ENCODE data around the gene JPH3.

JPH3 gene

GRCh38 chr16:87684106-87684677 lies 81.9 kb downstream of the JPH3 start:
- H3K27ac ChIP-seq (ENCODE audit: low read depth, low read length) = no peak overlapping the region

GRCh38 chr16:87684711-87685404 lies 82.5 kb downstream of the JPH3 start:
- Histone ChIP-seq H3K27me3 (ENCODE audit: control insufficient read depth, insufficient read depth, low read length) (no peaks in the 10 kb centered on the region), H3K9ac (ENCODE audit: low read depth, low read length) (no peak overlapping the region), H3K4me1 (ENCODE audit: control insufficient read depth, insufficient read depth, low read length) (no peaks in the 10 kb centered on the region), H3K27ac (ENCODE audit: low read depth, low read length) (no peak overlapping the region), H3K36me3 (ENCODE audit: control insufficient read depth, insufficient read depth, low read length) (peaks cover 5% of the 10 kb centered on the region; the same call in 1 of the 2 replicates), H3K4me3 (ENCODE audit: low read depth, low read length) (no peak overlapping the region), H3K9me3 (ENCODE audit: control insufficient read depth, insufficient read depth, low read length) (no peaks in the 10 kb centered on the region)

More at GRCh38 chr16:87684106-87684677, 81.9 kb downstream of the JPH3 start:
- H3K27me3 ChIP-seq (ENCODE audit: control insufficient read depth, insufficient read depth, low read length) = no peaks in the 10 kb centered on the region
- H3K9me3 ChIP-seq (ENCODE audit: control insufficient read depth, insufficient read depth, low read length) = no peaks in the 10 kb centered on the region
- no peak overlapping the region for H3K4me3 ChIP-seq (ENCODE audit: low read depth, low read length)
- H3K36me3 ChIP-seq (ENCODE audit: control insufficient read depth, insufficient read depth, low read length) = peaks cover 5% of the 10 kb centered on the region; the same call in 1 of the 2 replicates
- no peak overlapping the region for H3K9ac ChIP-seq (ENCODE audit: low read depth, low read length)
- H3K4me1 ChIP-seq (ENCODE audit: control insufficient read depth, insufficient read depth, low read length) = no peaks in the 10 kb centered on the region

- Histone ChIP-seq H3K9me3 (ENCODE audit: control insufficient read depth, insufficient read depth, low read length) (no peaks in the 10 kb centered on the region), H3K27me3 (ENCODE audit: control insufficient read depth, insufficient read depth, low read length) (no peaks in the 10 kb centered on the region), H3K36me3 (ENCODE audit: control insufficient read depth, insufficient read depth, low read length) (peaks cover 5% of the 10 kb centered on the region; the same call in 1 of the 2 replicates), H3K4me1 (ENCODE audit: control insufficient read depth, insufficient read depth, low read length) (no peaks in the 10 kb centered on the region), H3K4me3 (ENCODE audit: low read depth, low read length) (no peak overlapping the region), H3K9ac (ENCODE audit: low read depth, low read length) (no peak overlapping the region), H3K27ac (ENCODE audit: low read depth, low read length) (no peak overlapping the region)
Measured at GRCh38 chr16:87685405-87685755, 83.1 kb downstream of the JPH3 start.

- Histone ChIP-seq H3K36me3 (ENCODE audit: control insufficient read depth, insufficient read depth, low read length) (peaks cover 5% of the 10 kb centered on the region; the same call in 1 of the 2 replicates), H3K9ac (ENCODE audit: low read depth, low read length) (no peak overlapping the region), H3K4me1 (ENCODE audit: control insufficient read depth, insufficient read depth, low read length) (no peaks in the 10 kb centered on the region), H3K27me3 (ENCODE audit: control insufficient read depth, insufficient read depth, low read length) (no peaks in the 10 kb centered on the region), H3K9me3 (ENCODE audit: control insufficient read depth, insufficient read depth, low read length) (no peaks in the 10 kb centered on the region), H3K4me3 (ENCODE audit: low read depth, low read length) (no peak overlapping the region), H3K27ac (ENCODE audit: low read depth, low read length) (no peak overlapping the region)
Measured at GRCh38 chr16:87685766-87686165, 83.5 kb downstream of the JPH3 start.

GRCh38 chr16:87686697-87687096 lies 84.4 kb downstream of the JPH3 start:
- Histone ChIP-seq H3K27ac (ENCODE audit: low read depth, low read length) (no peak overlapping the region), H3K36me3 (ENCODE audit: control insufficient read depth, insufficient read depth, low read length) (peaks cover 5% of the 10 kb centered on the region; the same call in 1 of the 2 replicates), H3K4me1 (ENCODE audit: control insufficient read depth, insufficient read depth, low read length) (no peaks in the 10 kb centered on the region), H3K9ac (ENCODE audit: low read depth, low read length) (no peak overlapping the region), H3K9me3 (ENCODE audit: control insufficient read depth, insufficient read depth, low read length) (no peaks in the 10 kb centered on the region), H3K4me3 (ENCODE audit: low read depth, low read length) (no peak overlapping the region), H3K27me3 (ENCODE audit: control insufficient read depth, insufficient read depth, low read length) (no peaks in the 10 kb centered on the region)

GRCh38 chr16:87687126-87687910 lies 85.0 kb downstream of the JPH3 start:
- H3K9me3 ChIP-seq (ENCODE audit: control insufficient read depth, insufficient read depth, low read length) = no peaks in the 10 kb centered on the region
- no peaks in the 10 kb centered on the region for H3K27me3 ChIP-seq (ENCODE audit: control insufficient read depth, insufficient read depth, low read length)
- H3K36me3 ChIP-seq (ENCODE audit: control insufficient read depth, insufficient read depth, low read length) = peaks cover 5% of the 10 kb centered on the region; the same call in 1 of the 2 replicates
- no peak overlapping the region for H3K9ac ChIP-seq (ENCODE audit: low read depth, low read length)
- no peaks in the 10 kb centered on the region for H3K4me1 ChIP-seq (ENCODE audit: control insufficient read depth, insufficient read depth, low read length)
- H3K4me3 ChIP-seq (ENCODE audit: low read depth, low read length) = no peak overlapping the region
- no peak overlapping the region for H3K27ac ChIP-seq (ENCODE audit: low read depth, low read length)

GRCh38 chr16:87687998-87688529 lies 85.8 kb downstream of the JPH3 start:
- Histone ChIP-seq H3K36me3 (ENCODE audit: control insufficient read depth, insufficient read depth, low read length) (peaks cover 5% of the 10 kb centered on the region; the same call in 1 of the 2 replicates), H3K27me3 (ENCODE audit: control insufficient read depth, insufficient read depth, low read length) (no peaks in the 10 kb centered on the region), H3K27ac (ENCODE audit: low read depth, low read length) (no peak overlapping the region), H3K9ac (ENCODE audit: low read depth, low read length) (no peak overlapping the region), H3K9me3 (ENCODE audit: control insufficient read depth, insufficient read depth, low read length) (no peaks in the 10 kb centered on the region), H3K4me1 (ENCODE audit: control insufficient read depth, insufficient read depth, low read length) (no peaks in the 10 kb centered on the region), H3K4me3 (ENCODE audit: low read depth, low read length) (no peak overlapping the region)

GRCh38 chr16:87688876-87689815 lies 86.8 kb downstream of the JPH3 start:
- H3K4me1 ChIP-seq (ENCODE audit: control insufficient read depth, insufficient read depth, low read length) = no peaks in the 10 kb centered on the region
- H3K9ac ChIP-seq (ENCODE audit: low read depth, low read length) = no peak overlapping the region
- H3K27ac ChIP-seq (ENCODE audit: low read depth, low read length) = no peak overlapping the region
- no peak overlapping the region for H3K4me3 ChIP-seq (ENCODE audit: low read depth, low read length)
- H3K9me3 ChIP-seq (ENCODE audit: control insufficient read depth, insufficient read depth, low read length) = no peaks in the 10 kb centered on the region
- peaks cover 5% of the 10 kb centered on the region; the same call in 1 of the 2 replicates for H3K36me3 ChIP-seq (ENCODE audit: control insufficient read depth, insufficient read depth, low read length)
- H3K27me3 ChIP-seq (ENCODE audit: control insufficient read depth, insufficient read depth, low read length) = no peaks in the 10 kb centered on the region

GRCh38 chr16:87689956-87690465 lies 87.7 kb downstream of the JPH3 start:
- Histone ChIP-seq H3K9ac (ENCODE audit: low read depth, low read length) (no peak overlapping the region), H3K27me3 (ENCODE audit: control insufficient read depth, insufficient read depth, low read length) (no peaks in the 10 kb centered on the region), H3K27ac (ENCODE audit: low read depth, low read length) (no peak overlapping the region), H3K9me3 (ENCODE audit: control insufficient read depth, insufficient read depth, low read length) (no peaks in the 10 kb centered on the region), H3K36me3 (ENCODE audit: control insufficient read depth, insufficient read depth, low read length) (peaks cover 12% of the 10 kb centered on the region), H3K4me1 (ENCODE audit: control insufficient read depth, insufficient read depth, low read length) (no peaks in the 10 kb centered on the region), H3K4me3 (ENCODE audit: low read depth, low read length) (no peak overlapping the region)
